OCI-M1 (cell line): ENCODE data around the gene CFAP43.
"Not testable (repeated sequence)": the region's sequence is repeated elsewhere in the genome, so short reads cannot be mapped to it uniquely, and the experiment has no call there.

Experiments
- DNase-seq: peaks from one replicate; lab custom pipeline; 2025; lab: John Stamatoyannopoulos, UW

The CFAP43 gene

DNA sequence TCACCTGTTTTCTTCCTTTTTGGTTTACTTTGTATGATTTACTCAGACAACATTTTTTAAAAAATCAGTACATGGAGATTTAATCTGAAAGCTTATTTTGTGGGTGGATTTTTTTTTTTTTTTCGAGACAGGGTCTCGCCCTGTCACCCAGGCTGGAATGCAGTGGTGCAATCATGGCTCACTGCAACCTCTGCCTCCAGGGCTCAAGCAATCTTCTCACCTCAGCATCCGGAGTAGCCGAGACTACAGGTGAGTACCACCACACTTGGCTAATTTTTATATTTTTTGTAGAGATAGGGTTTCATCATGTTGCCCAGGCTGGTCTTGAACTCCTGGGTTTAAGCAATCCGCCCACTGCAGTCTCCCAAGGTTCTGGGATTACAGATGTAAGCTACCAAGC, 25.1 kb upstream of the CFAP43 start:
- no peak for DNase-seq

DNA sequence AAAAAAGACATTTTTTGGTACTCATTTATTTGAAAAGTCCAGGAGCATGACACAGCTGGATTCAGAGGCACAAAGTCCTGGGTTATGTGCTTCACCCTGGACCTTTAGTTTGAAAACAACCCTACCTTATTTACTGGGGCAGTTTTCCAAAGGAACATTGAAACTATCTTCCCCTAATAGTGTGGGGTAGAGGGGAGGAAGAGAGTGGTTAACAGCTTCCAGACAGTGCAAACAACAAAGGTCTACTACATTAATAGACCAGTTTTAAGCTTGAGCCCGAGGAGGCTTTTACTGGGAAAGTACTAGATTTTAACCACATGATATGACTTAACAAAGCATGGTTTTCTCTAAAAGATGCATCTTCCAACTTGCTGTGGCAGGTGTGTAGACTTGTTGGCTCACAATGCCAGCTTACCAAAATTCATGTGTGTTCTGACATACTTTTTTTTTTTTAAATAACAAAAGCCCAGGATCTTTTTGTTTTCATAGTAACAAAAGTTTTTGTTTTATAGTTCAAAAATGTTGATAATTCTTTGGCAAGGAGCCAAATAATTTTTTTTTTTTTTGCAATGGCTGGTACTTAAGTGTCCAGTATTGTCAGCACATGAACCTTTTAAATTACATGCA, 24.3 kb upstream of the CFAP43 start:
- peak; percentile 42 for DNase-seq

DNA sequence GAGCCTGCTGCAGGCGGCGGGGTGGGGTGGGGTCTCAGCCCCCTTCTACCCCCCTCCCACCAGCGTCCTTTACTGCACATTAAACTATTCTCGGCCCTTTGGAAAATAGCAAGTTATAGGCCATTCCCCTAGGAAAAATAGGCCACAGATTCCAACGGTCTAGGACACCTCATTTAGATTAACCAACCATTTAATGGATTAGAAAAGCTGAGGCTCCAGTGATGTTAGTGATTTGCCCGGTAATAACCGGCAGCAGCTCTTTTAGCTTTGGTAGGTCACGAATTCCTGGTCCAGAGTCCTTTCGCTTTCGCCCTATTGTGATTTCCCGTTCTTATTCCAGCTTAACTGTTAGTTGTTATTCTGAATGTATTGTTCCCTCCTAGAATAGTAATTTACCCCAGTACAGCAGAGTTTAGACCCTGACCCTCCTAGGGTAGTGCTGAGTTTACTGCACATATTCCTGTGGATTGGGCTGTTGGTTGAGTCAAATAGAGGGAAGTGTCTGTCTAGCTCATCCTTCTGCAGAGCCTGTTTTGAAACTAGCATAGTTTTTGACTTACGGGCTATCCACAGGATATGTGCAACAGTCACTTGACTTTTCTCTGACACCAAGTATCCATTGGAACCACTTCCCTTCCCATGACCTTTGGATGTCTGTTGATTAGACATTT, 23.3 kb upstream of the CFAP43 start:
- DNase-seq = peak; percentile 87

DNA sequence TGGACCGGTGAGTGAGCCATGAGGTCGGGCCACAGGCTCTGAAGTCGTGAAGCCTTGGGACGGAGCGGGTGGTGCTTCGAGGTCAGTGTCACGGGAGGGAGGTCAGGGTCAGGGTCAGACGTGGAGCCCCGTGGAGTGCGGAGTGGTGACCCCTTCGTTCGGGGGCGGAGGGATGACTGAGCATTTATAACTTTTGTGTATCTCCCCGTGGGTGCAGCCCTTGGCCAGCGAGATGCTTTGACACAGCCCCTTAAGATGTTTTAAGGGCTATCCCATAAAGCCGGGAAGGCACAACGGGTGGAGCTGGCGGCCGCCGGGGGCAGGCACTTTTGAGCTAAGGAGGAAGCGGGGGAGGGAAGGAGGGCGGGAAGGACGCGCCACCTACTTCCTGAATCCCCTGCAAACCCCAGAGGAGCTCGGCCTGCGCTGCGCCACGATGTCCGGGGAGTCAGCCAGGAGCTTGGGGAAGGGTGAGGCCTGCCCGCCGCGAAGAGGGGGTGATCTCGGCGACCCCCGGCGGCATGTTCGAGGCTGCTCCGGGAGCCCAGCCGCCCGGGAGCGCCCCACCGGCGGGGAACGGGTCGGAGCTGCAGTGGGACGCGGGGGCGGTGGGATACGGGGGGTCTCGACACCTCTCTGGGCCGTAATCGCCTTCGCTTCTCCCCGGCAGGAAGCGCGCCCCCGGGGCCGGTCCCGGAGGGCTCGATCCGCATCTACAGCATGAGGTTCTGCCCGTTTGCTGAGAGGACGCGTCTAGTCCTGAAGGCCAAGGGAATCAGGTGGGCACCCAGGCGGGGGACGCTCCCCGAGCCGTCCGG, 22.5 kb upstream of the CFAP43 start, which contains the start of gene GSTO1:
Gene GSTO1 (plus strand): TSS at position 400 of the 818 bp plus-strand sequence. CDS start 37 bp downstream, at position 437.
- DNase-seq = peak; percentile 88

DNA sequence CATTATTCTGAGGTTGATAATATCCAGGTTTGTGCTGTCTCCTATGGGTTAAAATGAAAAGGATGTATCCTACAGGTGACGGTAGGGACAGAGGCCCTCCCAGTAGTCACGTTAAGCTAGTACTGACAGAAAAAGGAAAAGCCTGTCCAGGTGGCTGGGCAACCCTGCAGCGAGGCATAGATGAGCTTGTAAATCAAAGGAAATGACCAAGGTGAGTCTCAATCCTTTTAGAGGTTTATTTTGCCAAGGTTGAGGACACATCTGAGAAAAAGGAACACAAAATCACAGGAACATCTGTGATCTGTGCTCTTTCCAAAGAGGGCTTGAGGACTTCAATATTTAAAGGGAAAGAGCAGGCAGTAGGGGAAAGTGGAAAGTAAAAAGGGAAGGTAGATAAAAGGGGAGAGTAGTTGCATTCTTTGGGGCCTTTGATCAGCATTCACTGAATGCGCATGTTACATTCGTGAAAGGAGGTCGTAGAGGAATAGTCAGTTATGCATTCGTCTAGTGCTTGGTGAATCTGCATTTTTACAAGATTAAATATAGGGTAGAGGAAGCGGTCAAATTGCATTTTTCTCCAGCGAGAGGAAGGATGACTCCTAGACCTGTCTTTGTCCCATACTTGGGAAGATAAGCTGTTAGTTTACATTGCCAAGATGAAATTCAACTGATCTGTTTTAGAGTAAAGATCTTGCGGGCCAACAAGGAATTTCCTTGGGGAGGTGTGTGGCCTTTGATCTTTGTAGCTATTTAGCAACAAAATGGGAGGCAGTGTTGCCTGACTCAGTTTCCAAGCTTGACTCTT, 21.6 kb upstream of the CFAP43 start:
- no peak for DNase-seq

DNA sequence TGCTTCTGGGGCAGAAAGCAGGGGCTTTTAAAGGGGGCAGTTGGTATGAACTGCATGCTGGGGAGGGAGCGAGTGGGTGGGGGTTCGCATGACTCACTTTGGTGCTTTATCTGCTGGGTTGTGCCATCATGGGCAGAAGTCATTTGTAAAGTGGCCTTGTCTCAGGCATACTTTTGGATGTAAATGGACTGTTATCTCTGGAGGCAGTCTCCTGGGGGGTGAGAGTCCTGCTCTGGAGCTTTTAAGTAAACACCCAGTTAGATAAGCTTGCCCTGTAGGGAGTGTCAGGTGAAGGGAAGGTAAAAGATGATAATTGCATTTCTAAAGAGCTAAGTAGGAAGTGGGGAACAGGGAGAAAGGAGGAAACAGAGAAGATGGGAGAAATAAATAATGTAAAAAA, 20.9 kb upstream of the CFAP43 start:
- peak; percentile 50 for DNase-seq

DNA sequence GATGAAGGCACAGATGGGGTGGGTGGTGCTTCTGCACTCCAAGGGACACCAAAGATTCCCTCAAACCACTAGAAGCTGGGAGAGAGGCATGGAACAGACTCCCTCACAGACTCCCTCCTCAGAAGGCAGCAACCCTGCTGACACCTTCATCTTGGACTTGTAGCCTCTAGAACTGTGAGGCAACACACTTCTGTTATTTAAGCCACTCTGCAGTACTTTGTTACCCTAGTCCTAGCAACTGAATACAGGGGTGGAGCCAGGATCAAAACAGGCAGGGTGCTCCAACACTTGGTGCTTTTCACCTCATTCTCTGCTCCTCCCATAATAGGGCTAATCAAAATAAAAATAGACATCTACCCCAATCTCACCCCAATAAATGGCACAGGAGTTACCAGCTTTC, 20.2 kb upstream of the CFAP43 start:
- peak; percentile 23 for DNase-seq

DNA sequence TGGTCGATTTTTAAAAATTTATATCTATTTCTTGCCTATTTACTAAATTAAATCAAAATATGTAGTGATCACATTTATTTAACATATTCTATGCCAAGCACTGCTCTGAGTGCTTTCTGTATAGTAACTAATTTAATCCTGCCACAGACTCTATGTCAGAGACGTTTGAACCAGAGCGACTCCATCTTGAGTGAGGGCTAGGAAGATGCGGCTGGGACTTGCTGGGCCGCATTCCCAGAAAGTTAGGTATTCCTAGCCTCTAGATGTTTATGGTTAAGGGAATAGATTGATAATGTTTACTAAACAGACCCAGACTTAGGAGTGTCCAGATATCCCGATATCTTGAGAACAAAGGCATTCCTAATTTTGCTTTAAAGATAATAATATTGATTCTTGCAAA, 19.3 kb upstream of the CFAP43 start:
- no peak for DNase-seq

DNA sequence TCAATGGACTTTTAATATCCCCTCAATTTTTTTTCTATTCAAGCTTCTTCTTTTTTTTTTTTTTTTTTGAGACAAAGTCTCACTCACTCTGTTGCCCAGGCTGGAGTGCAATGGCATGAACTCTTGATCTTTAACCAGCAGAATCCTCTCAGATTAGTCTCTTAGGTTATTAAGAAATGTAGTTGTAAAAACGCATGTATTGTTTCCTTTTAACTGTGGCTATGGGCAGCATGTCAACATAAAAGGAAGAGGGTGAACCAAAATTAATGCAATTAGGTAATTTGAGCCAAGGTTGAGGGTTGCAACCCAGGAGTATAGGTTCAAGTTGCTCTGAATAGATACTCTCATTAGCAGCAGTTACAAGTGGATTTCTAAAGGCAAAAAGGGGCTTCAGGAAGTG, 18.2 kb upstream of the CFAP43 start:
- DNase-seq = no peak

DNA sequence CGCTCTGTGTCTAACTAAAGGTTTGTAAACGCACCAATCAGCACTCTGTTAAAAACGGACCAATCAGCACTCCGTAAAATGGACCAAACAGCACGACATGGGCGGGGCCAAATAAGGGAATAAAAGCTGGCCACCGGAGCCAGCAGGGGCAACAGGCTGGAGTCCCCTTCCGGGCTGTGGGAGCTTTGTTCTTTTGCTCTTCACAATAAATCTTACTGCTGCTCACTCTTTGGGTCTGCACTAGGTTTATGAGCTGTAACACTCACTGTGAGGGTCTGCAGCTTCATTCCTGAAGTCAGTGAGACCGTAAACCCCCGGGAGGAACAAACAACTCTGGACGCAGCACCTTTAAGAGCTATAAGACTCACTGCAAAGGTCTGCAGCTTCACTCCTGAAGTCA, 16.8 kb upstream of the CFAP43 start:
- DNase-seq = not testable (repeated sequence)

DNA sequence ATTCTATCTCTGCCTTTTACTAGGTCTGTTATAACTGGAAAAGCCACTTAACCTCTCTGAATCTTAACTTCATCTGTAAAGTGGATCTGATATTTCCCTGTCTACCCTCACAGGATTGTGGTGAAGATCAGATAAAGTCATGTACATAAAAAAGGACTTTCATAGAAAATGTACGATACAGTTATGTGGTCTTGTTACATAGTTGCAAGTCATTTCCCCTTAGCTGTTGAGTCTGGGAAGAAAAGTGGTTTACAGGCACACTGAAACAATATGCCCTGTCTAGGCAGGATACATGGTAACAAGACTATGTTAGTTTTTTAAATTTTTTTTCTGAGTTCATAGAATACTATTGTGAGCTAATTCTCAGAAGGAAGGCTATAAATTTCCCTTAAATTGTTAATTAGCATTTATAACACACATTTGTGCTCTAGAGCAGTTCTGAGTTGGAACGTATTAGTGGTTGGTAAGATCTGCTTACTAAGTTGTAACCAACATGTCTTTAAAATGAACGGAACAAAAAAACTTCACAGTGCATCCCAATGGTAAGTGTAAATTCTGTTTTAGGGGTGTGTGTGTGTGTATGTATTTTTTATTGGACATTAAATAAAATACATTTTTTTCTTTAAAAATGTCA, 15.5 kb upstream of the CFAP43 start:
- DNase-seq = peak; percentile 46

DNA sequence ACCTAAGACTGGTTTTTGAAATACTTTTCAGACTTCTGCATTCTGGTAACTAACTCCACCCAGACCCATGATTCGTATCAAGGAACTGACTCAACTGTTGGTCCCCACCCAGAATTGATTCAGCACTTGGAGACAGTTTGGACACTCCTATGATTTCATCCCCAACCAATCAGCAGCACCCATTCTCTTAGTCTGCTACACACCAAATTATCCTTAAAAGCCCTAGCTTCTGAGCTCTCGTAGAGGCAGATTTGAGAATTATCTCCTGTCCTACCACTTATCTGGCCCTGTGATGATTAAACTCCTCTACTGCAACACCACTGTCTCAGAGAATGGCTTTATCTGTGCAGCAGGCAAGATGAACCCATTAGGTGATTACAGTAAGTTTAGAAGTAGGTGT, 14.8 kb upstream of the CFAP43 start:
- DNase-seq = peak; percentile 83

DNA sequence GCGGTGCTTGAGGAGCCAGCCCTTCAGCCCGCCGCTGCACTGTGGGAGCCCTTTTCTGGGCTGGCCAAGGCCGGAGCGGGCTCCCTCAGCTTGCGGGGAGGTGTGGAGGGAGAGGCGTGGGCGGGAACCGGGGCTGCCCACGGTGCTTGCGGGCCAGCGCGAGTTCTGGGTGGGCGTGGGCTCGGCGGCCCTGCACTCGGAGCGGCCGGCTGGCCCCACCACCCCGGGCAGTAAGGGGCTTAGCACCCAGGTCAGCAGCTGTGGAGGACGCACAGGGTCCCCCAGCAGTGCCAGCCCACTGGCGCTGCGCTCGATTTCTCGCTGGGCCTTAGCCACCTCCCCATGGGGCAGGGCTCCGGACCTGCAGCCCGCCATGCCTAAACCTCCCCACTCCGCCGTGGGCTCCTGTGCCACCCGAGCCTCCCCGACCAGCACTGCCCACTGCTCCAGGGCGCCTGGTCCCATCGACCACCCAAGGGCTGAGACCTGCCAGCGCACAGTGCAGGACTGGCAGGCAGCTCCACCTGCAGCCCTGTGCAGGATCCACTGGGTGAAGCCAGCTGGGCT, 13.0 kb upstream of the CFAP43 start:
- DNase-seq = no peak

DNA sequence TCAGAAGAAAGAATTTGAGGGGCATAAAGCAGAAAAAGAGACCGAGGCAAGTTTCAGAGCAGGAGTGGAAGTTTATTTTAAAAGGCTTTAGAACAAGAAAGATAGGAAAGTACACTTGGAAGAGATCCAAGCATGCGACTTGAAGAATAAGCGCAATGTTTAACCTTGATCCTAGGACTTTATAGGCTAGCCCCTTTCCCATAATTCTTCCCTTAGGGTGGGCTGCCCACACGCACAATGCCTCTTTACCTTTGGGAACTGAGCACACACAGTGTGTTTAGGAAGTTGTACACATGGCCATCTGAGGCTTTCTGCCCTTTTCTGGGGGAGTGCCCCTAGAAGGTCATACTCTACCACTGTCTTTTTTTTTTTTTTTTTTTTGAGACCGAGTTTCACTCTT, 11.3 kb upstream of the CFAP43 start:
- DNase-seq = no peak

DNA sequence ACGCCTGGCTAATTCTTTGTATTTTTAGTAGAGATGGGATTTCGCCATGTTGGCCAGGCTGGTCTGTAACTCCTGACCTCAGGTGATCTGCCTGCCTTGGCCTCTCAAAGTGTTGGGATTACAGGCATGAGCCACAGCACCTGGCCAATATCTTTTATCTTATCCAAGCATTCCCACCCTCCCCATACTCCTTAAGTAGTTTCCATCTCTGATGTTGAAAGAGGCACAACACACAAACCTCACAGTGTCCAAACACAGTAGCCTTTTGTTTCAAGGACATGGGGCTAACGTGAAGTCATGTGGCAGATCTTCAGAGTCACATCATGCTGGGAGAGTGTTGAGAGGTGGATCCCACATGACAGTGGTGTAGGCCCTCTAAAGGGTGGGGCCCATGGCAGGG, 10.8 kb upstream of the CFAP43 start:
- DNase-seq = not testable (repeated sequence)

DNA sequence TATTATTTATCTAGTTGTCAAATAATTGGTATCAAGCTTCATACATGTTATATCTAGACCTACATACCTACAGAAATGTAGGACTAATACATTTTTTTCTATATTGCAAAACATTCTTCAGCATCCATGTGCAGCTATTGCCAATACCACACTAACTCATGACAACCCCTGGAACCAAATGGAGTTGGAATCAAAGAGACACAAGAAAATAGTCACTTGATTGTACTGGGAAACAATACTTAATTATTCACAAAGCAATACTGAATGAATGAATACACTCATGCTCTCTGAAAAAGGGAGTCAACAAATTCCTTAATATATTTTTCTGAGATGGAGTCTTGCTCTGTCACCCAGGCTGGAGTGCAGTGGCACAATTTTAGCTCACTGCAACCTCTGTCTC, 10.4 kb upstream of the CFAP43 start:
- DNase-seq = no peak

DNA sequence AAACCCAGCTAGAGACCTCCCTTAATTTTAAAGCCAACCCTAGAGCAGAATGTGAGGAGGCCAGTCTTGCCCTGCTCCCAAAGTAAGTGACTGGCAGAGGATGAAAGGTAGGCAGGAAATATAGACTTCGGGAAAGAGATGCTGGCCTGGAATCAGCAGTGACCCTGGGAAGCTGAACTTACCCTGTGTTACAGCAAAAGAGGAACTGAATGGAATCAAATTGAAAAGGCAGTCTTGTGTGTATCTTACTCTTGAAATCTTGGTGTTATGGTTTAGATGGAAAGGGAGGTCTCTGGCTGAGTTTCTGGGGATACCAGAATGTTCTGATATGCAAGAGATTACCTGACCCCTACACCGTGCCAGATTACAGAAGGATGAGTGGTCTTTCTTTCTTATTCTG, 7.9 kb upstream of the CFAP43 start:
- peak; percentile 44 for DNase-seq

DNA sequence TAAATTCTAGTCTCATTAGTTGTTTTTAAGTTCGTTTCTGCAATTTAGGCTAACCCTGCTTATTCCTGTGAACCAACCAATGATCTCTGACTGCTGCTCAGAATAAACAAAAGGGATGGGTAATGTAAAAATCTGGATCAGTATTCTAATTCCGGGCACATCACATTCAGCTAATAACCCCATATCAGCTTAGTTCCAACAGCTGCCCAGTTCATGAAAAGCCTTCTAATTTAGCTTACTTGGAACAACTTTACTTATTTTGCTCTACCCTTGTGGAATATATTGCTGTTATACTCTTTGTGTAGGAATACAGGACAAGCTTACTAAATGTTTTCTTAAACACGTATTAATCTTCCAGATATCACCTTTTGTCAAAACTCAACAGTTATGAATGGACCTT, 3.6 kb upstream of the CFAP43 start:
- DNase-seq = no peak

DNA sequence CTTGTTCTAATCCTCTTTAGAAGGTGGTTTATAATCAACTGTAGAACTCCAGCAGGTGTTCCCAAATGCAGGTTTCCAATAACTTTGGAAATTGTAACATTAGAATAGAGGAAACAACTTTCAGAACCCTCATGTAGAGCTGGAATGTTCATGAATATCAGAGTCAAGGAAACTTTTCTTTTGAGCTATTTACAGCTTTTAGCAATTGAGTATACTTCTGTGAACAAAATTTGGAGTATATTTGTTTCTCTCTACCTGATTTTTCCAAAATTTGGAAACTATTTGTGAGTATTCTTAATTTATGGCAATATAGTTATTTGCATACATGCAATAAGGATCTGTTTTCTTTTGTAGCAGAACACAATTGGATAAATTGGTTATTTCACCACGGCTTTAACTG, 2.8 kb upstream of the CFAP43 start:
- DNase-seq = peak; percentile 22

DNA sequence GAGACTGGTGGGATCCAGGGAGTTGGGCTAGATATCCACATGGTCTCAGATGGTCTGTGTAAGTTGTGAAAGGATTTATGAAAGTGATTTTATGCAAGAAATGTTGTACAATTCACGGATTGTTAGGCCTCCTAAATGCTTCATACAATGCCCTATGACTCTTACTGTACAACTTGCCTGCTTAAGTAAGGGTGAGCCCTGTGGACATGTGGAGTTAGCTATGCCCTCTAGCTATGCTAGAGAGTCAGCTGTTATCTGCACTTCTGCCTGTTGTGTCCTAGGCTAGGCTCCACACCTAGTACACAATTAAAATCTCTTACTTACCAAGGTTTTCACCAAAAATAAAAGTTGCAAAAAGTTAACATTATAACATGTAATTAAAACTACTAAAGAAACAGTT, 1.7 kb upstream of the CFAP43 start:
- no peak for DNase-seq

DNA sequence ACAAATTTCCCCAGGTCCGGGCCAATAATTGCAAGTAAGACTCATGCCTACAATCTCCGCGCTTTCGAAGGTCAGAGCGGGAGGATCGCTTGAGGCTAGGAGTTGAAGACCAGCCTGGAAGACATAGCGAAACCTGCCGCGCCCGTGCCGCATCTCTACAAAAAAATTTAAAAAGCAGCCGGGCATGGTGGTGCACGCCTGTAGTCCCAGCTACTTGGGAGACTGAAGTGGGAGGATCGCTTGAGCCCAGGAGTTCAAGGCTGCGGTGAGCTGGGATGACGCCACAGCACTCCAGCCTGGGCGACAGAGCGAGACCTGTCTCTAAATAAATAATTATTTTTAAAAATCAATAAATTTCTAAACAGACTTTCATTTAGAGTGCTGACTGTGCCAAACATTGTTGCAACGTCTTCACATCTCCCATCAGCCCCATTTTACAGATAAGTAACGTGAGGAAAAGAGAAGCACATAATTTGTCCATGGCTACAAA, 494 bp upstream of the CFAP43 start:
- no peak for DNase-seq
